Measurements from ENCODE around the gene KRT31.

The KRT31 gene

GRCh38 chr17:41393294-41393693 is 4.1 kb downstream of the KRT31 start:
- H3K36me3 ChIP-seq (ENCODE audit: control insufficient read depth, insufficient read depth, low read length), result no peaks in the 10 kb centered on the region
- no peaks in the 10 kb centered on the region for H3K27me3 ChIP-seq (replicated peaks; ENCODE audit: control insufficient read depth, insufficient read depth, low read length)
- DNase-seq (ENCODE audit: extremely low read depth, insufficient read length), result no peak
- no peak for TF ChIP-seq CTCF (IDR thresholded peaks at IDR 0.05; ENCODE audit: insufficient read depth, low read length, poor library complexity, severe bottlenecking)
- no peak overlapping the region for H3K4me3 ChIP-seq (replicated peaks; ENCODE audit: low read depth, low read length)

DNA sequence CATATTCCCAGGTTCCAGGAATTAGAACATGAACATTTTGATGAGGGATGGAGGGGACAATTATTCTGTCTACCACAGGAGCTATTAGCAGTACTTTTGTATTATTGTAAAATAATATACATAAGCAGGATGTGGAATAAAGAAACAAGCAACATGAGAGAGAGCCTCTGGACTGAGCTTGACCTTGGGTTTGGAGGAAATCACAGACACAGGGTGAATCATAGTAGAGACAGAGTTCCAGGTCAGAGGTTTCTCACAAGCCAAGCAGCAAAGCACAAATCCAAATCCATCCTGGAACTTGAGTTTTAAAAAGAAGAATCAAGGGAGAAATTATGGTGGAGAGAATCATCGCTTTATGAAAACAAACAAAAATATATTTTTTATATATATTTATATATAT is 5.1 kb downstream of the KRT31 start:
- no peak overlapping the region for H3K4me3 ChIP-seq (replicated peaks; ENCODE audit: low read depth, low read length)
- no peaks in the 10 kb centered on the region for H3K27me3 ChIP-seq (replicated peaks; ENCODE audit: control insufficient read depth, insufficient read depth, low read length)
- no peak for TF ChIP-seq CTCF (IDR thresholded peaks at IDR 0.05; ENCODE audit: insufficient read depth, low read length, poor library complexity, severe bottlenecking)
- no peak for DNase-seq (ENCODE audit: extremely low read depth, insufficient read length)
- no peaks in the 10 kb centered on the region for H3K36me3 ChIP-seq (ENCODE audit: control insufficient read depth, insufficient read depth, low read length)

GRCh38 chr17:41391535-41391934 is 5.9 kb downstream of the KRT31 start:
- no peak overlapping the region for H3K4me3 ChIP-seq (replicated peaks; ENCODE audit: low read depth, low read length)
- H3K27me3 ChIP-seq (replicated peaks; ENCODE audit: control insufficient read depth, insufficient read depth, low read length), result no peaks in the 10 kb centered on the region
- no peak for DNase-seq (ENCODE audit: extremely low read depth, insufficient read length)
- no peaks in the 10 kb centered on the region for H3K36me3 ChIP-seq (ENCODE audit: control insufficient read depth, insufficient read depth, low read length)
- TF ChIP-seq CTCF (IDR thresholded peaks at IDR 0.05; ENCODE audit: insufficient read depth, low read length, poor library complexity, severe bottlenecking), result no peak

DNA sequence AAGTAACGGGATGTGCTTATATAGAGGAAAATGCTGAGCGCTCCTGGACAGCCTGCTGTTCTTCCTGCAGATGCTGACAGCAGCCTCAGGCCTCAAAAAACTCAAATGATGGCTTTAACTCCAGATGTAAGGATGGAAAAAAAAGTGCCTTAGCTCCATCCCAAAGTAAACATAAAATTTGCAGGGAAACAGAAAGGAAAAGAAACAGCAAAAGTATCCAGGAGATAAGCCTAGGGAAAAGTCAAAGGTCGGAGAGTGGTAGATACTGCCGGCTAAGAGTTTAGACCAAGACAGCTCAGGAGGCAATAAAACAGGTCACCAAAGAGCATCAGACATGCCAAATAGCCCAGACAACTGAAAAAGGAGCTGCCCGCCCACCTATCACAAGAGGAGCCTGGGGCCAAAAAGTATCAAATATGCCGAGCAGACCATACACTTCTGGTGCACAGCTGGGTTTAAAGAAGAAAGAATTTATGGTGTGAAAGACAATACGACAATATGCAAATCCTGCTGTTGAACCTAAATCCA is 6.9 kb downstream of the KRT31 start:
- Histone ChIP-seq H3K4me3 (replicated peaks; ENCODE audit: low read depth, low read length) (no peak overlapping the region), H3K27me3 (replicated peaks; ENCODE audit: control insufficient read depth, insufficient read depth, low read length) (no peaks in the 10 kb centered on the region), H3K36me3 (ENCODE audit: control insufficient read depth, insufficient read depth, low read length) (no peaks in the 10 kb centered on the region)
- no peak for DNase-seq (ENCODE audit: extremely low read depth, insufficient read length)
- TF ChIP-seq CTCF (IDR thresholded peaks at IDR 0.05; ENCODE audit: insufficient read depth, low read length, poor library complexity, severe bottlenecking), result no peak

- no peak for TF ChIP-seq CTCF (IDR thresholded peaks at IDR 0.05; ENCODE audit: insufficient read depth, low read length, poor library complexity, severe bottlenecking)
- no peaks in the 10 kb centered on the region for H3K27me3 ChIP-seq (replicated peaks; ENCODE audit: control insufficient read depth, insufficient read depth, low read length)
- no peak for DNase-seq (ENCODE audit: extremely low read depth, insufficient read length)
- no peak overlapping the region for H3K4me3 ChIP-seq (replicated peaks; ENCODE audit: low read depth, low read length)
- H3K36me3 ChIP-seq (ENCODE audit: control insufficient read depth, insufficient read depth, low read length), result no peaks in the 10 kb centered on the region
Measured at GRCh38 chr17:41387670-41388069, 9.7 kb downstream of the KRT31 start.

DNA sequence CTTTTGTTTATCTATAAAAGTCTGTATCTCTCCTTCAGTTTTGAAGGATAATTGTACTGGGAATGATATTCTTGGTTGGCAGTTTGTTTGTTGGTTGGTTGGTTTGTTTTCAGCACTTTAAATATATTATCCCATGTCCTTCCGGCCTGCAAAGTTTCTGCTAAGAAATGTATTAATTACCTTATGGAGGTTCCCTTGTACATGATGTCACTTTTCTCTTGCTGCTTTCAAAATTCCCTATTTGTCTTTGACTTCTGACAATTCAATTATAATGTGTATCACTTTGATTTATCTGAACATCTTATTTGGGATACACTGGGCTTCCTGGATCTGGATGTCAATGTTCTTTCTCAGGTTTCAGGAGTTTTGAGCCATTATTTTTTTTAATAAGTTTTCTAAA is 11.2 kb downstream of the KRT31 start:
- DNase-seq (ENCODE audit: extremely low read depth, insufficient read length), result no peak
- Histone ChIP-seq H3K4me3 (replicated peaks; ENCODE audit: low read depth, low read length) (no peak overlapping the region), H3K36me3 (ENCODE audit: control insufficient read depth, insufficient read depth, low read length) (no peaks in the 10 kb centered on the region), H3K27me3 (replicated peaks; ENCODE audit: control insufficient read depth, insufficient read depth, low read length) (no peaks in the 10 kb centered on the region)
- no peak for TF ChIP-seq CTCF (IDR thresholded peaks at IDR 0.05; ENCODE audit: insufficient read depth, low read length, poor library complexity, severe bottlenecking)

All from GM06990 (cell line).